ENCODE data around the gene NOD1. TPM values are rescaled to one million over a fixed set of nuclear protein-coding genes. Genes with fewer than 3 reads are reported as not detected.

Gene NOD1
- polyA plus RNA-seq, 6 donors from 2014 or later = 7.0 to 16.8 (median 8.6) TPM

- H3K4me3 Mint-ChIP-seq = peak overlapping the region; percentile 15 to 89 (median 56)
- ATAC-seq (ENCODE audit: low read depth in 2 of 2) = peak; percentile 53 to 59
- no peaks in the 10 kb centered on the region for H3K9me3 Mint-ChIP-seq
- peak overlapping the region in 5 of 6 donors; percentile 31 to 91 (median 64) for H3K27ac Mint-ChIP-seq
- no peaks in the 10 kb centered on the region for H3K27me3 Mint-ChIP-seq
- peaks cover 50 to 71% (median 68%) of the 10 kb centered on the region in 3 donors for H3K4me1 Mint-ChIP-seq
- peaks cover 0 to 11% of the 10 kb centered on the region in 2 donors for H3K36me3 Mint-ChIP-seq
- no peak for DNase-seq
These were observed 15.0 kb downstream of the NOD1 start for GRCh38 chr7:30463405-30464145.

GRCh38 chr7:30462179-30462578 is 16.4 kb downstream of the NOD1 start:
- ATAC-seq (ENCODE audit: low read depth in 2 of 2) (peak in 1 of 2 donors; percentile 38), DNase-seq (no peak)
- peaks cover 38 to 57% (median 54%) of the 10 kb centered on the region in 3 donors for H3K4me1 Mint-ChIP-seq
- no peaks in the 10 kb centered on the region for H3K27me3 Mint-ChIP-seq
- no peaks in the 10 kb centered on the region for H3K9me3 Mint-ChIP-seq
- peak overlapping the region in 1 of 6 donors; percentile 47 for H3K27ac Mint-ChIP-seq
- peaks cover 0 to 11% of the 10 kb centered on the region in 2 donors for H3K36me3 Mint-ChIP-seq
- peak overlapping the region in 6 of 8 donors; percentile 2 to 89 (median 55) for H3K4me3 Mint-ChIP-seq

DNA sequence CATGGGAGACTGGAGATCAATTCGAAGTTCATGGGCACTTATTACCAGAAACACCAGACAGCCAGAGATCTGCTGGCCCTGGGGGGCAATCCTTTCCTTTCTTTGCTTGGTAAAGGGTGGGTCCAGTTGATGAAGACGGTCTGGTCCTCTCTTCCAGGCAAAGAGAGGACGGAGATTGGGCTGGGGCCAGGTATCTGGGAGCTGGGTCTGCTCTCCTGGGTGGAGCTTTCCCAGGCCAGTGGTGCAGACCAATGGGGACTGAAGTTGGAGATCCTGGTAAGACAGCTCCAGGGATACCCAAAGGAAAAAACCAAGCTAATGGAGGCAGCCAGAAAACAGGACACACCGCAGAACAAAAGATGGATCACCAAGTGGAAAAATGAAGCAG is 18.3 kb downstream of the NOD1 start:
- Mint-ChIP-seq H3K36me3 (peaks cover 0 to 11% of the 10 kb centered on the region in 2 donors), H3K9me3 (no peaks in the 10 kb centered on the region), H3K27me3 (no peaks in the 10 kb centered on the region), H3K4me3 (no peak overlapping the region), H3K4me1 (peaks cover 32 to 42% (median 35%) of the 10 kb centered on the region in 3 donors), H3K27ac (peak overlapping the region in 3 of 6 donors; percentile 27 to 69 (median 43))
- ATAC-seq (ENCODE audit: low read depth in 2 of 2) (no peak), DNase-seq (no peak)

- no peak for DNase-seq
- Mint-ChIP-seq H3K4me3 (no peak overlapping the region), H3K27me3 (no peaks in the 10 kb centered on the region), H3K27ac (peak overlapping the region in 2 of 6 donors; percentile 27 to 67), H3K9me3 (no peaks in the 10 kb centered on the region), H3K4me1 (peaks cover 27 to 37% (median 30%) of the 10 kb centered on the region in 3 donors), H3K36me3 (peaks cover 0 to 11% of the 10 kb centered on the region in 2 donors)
- no peak for ATAC-seq (ENCODE audit: low read depth in 2 of 2)
These were observed 18.9 kb downstream of the NOD1 start for GRCh38 chr7:30459591-30460245.

DNA sequence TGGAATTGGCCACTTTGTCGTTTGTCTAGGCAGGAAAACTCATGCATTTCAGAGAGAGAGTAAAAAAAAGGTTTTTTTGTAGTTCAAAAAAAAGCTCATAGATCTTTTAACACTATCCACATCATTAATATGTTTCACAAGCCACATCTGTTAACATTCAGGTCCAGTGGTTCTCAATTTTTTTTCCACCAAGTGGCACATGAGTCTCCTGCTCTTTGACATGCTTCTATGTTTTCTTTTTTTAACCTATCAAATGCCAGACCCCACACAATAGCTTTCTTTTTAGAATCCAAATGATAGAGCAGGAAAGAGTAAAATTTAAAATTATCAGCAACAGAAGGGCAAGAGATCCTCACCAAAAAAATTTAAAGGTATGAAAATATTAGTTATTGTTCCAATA is 20.3 kb downstream of the NOD1 start:
- H3K4me1 Mint-ChIP-seq = peaks cover 14 to 23% (median 20%) of the 10 kb centered on the region in 3 donors
- ATAC-seq (ENCODE audit: low read depth in 2 of 2) (no peak), DNase-seq (no peak)
- H3K27me3 Mint-ChIP-seq = no peaks in the 10 kb centered on the region
- no peak overlapping the region for H3K4me3 Mint-ChIP-seq
- peaks cover 0 to 11% of the 10 kb centered on the region in 2 donors for H3K36me3 Mint-ChIP-seq
- no peaks in the 10 kb centered on the region for H3K9me3 Mint-ChIP-seq
- peak overlapping the region in 1 of 6 donors; percentile 69 for H3K27ac Mint-ChIP-seq

DNA sequence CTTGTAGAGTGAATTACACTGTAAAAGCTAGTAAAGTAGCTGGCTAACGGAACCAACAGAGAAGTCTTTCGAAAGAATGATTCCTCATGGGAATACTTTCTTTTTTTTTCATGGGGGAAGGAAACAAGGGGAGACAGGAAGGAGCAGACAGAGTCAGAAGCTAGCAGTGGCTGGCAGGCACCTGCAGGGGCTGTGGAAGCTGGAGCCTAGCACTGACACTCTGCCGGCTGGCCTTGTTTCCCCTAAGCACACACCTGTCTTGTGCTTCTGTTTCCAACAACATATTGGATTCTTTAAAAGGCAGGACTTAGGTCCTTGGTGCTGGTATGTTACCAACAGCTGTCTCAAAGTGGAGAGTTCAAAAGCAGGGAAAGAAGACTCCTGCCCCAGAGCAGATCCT is 24.7 kb downstream of the NOD1 start:
- no peaks in the 10 kb centered on the region for H3K27me3 Mint-ChIP-seq
- no peak for DNase-seq
- H3K9me3 Mint-ChIP-seq = no peaks in the 10 kb centered on the region
- ATAC-seq (ENCODE audit: low read depth in 2 of 2) = no peak
- H3K4me1 Mint-ChIP-seq = peaks cover 0 to 6% (median 0%) of the 10 kb centered on the region in 3 donors
- no peak overlapping the region for H3K4me3 Mint-ChIP-seq
- H3K27ac Mint-ChIP-seq = no peak overlapping the region
- H3K36me3 Mint-ChIP-seq = peaks cover 0 to 4% of the 10 kb centered on the region in 2 donors

GRCh38 chr7:30453016-30453415 is 25.6 kb downstream of the NOD1 start:
- Mint-ChIP-seq H3K27ac (no peak overlapping the region), H3K9me3 (no peaks in the 10 kb centered on the region), H3K27me3 (no peaks in the 10 kb centered on the region), H3K36me3 (peaks cover 0 to 4% of the 10 kb centered on the region in 2 donors), H3K4me1 (peaks cover 0 to 6% (median 0%) of the 10 kb centered on the region in 3 donors), H3K4me3 (no peak overlapping the region)
- ATAC-seq (ENCODE audit: low read depth in 2 of 2) = no peak
- DNase-seq = no peak

GRCh38 chr7:30452280-30452930 is 26.2 kb downstream of the NOD1 start:
- Mint-ChIP-seq H3K4me1 (peaks cover 0 to 6% (median 0%) of the 10 kb centered on the region in 3 donors), H3K27ac (no peak overlapping the region), H3K4me3 (no peak overlapping the region), H3K27me3 (no peaks in the 10 kb centered on the region), H3K36me3 (peaks cover 0 to 4% of the 10 kb centered on the region in 2 donors), H3K9me3 (no peaks in the 10 kb centered on the region)
- no peak for DNase-seq
- no peak for ATAC-seq (ENCODE audit: low read depth in 2 of 2)

DNA sequence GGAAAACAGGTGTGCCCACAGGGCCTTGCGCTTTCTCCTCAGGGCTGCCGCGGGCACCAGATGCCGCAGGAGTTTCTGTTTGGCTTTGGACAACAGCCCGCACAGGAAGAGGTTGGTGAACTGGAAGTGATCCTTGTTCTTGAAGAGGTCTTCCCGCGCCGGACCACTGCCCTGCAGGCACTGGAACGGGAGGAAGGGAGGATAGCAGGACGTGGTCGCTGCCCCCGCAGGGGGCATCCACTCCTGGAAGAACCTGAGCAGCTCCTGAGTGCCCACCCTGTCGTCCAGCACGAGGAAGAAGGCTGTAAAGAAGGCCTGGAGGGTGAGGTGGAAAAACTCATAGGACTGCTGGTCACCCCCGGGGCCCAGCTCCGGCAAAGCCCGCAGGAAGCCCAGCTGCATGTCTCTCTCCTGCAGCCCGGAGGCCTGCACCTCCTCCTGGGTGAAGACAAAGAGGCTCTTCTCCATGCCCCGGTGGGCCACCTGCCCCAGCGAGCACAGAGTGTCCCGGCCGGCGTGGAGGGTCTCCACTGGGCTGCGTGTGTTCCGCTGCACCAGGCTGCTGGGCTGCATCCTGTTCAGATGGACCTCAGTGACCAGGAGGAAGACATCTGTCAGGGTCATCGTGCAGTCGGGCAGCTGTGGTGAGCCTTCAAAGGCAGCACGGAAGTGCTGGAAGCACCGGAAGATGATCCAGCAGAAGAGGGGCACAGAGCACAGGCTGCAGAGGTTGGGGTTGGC is 26.9 kb downstream of the NOD1 start:
- no peak overlapping the region for H3K4me3 Mint-ChIP-seq
- no peak for ATAC-seq (ENCODE audit: low read depth in 2 of 2)
- DNase-seq = no peak
- no peaks in the 10 kb centered on the region for H3K27me3 Mint-ChIP-seq
- peak overlapping the region in 1 of 6 donors; percentile 30 for H3K27ac Mint-ChIP-seq
- H3K9me3 Mint-ChIP-seq = no peaks in the 10 kb centered on the region
- H3K4me1 Mint-ChIP-seq = peaks cover 0 to 7% (median 0%) of the 10 kb centered on the region in 3 donors
- peaks cover 0 to 4% of the 10 kb centered on the region in 2 donors for H3K36me3 Mint-ChIP-seq

DNA sequence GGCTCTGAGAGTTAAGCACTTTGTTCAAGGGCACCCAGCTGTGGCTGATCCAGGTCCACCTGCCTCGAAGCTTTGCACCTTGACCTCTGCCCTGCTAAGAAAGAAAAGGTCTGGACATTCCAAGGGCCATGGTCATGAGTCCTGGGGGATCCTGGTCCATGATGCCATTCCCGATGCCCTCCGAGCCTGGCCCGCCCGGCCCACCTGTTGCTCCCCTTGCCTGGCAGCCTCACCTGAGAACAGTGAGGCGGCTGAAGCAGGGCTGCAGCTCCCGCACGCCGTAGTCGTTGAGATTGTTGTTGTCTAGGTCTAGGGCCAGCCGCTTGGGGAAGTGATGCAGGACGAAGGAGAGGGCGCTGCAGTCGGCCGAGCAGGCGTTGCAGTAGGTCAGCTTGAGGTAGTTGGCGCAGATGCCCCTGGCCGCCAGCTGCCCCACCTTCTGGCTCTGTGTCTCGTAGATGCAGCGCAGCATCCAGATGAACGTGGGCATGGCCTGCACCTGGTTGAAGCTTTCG is 27.5 kb downstream of the NOD1 start:
- Mint-ChIP-seq H3K4me3 (no peak overlapping the region), H3K4me1 (peaks cover 2 to 13% (median 3%) of the 10 kb centered on the region in 3 donors), H3K36me3 (peaks cover 0 to 4% of the 10 kb centered on the region in 2 donors), H3K9me3 (no peaks in the 10 kb centered on the region), H3K27me3 (no peaks in the 10 kb centered on the region), H3K27ac (no peak overlapping the region)
- ATAC-seq (ENCODE audit: low read depth in 2 of 2) (no peak), DNase-seq (no peak)

GRCh38 chr7:30450240-30450982 is 28.2 kb downstream of the NOD1 start:
- H3K4me1 Mint-ChIP-seq = peaks cover 5 to 20% (median 9%) of the 10 kb centered on the region in 3 donors
- H3K4me3 Mint-ChIP-seq = no peak overlapping the region
- peaks cover 0 to 4% of the 10 kb centered on the region in 2 donors for H3K36me3 Mint-ChIP-seq
- DNase-seq (no peak), ATAC-seq (ENCODE audit: low read depth in 2 of 2) (no peak)
- H3K9me3 Mint-ChIP-seq = no peaks in the 10 kb centered on the region
- peak overlapping the region in 2 of 6 donors; percentile 20 to 36 for H3K27ac Mint-ChIP-seq
- H3K27me3 Mint-ChIP-seq = no peaks in the 10 kb centered on the region

- Mint-ChIP-seq H3K4me3 (no peak overlapping the region), H3K36me3 (peaks cover 0 to 4% of the 10 kb centered on the region in 2 donors), H3K27ac (no peak overlapping the region), H3K27me3 (no peaks in the 10 kb centered on the region), H3K9me3 (no peaks in the 10 kb centered on the region), H3K4me1 (peaks cover 5 to 18% (median 10%) of the 10 kb centered on the region in 3 donors)
- no peak for DNase-seq
- no peak for ATAC-seq (ENCODE audit: low read depth in 2 of 2)
These were observed 30.0 kb downstream of the NOD1 start for GRCh38 chr7:30448461-30449189.

All from naive B cell (primary cell).